Fibroblast of lung (primary cell): Measurements from ENCODE around the gene PRMT7.

Experiments
- EZH2 ChIP-seq: IDR thresholded peaks from 2 replicates; pipeline ENCODE4 v1.5.1; 2012; ENCODE audit warnings: low read length, control low read depth, mild to moderate bottlenecking; ENCODE audit errors: missing control alignments
- TF ChIP-seq, protein P1 (sequence below), 2 donors: IDR thresholded peaks in 1 of 2; conservative IDR thresholded peaks in 1 of 2; 1 replicate in 1 of 2; 2 replicates in 1 of 2; pipeline ENCODE4 v1.5.1; 2011 to 2012; ENCODE audit warnings: low read length in 2 of 2, control low read depth in 1 of 2, inconsistent platforms in 1 of 2, low read depth in 1 of 2, mild to moderate bottlenecking in 1 of 2

DNA sequence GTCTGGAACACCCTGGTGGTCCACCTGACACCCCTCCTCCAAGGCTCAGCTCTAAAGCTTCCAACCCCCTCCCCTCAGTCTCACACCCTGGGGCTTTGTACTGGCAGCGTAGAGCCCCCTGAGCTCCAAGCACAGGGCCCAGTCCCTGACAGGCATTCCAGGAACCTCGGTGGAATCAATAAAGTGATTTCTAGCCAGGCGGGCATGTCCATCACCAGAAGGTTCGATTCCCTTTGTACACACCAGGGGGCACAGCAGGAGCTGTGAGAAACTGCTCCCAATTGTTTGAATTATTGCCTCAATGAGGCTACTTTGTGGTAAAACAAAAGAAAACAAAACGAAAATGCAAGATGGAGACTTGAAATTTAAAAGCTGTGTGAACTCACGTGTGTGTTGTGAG lies 85.7 kb downstream of the PRMT7 start:
- TF ChIP-seq, protein P1, sequence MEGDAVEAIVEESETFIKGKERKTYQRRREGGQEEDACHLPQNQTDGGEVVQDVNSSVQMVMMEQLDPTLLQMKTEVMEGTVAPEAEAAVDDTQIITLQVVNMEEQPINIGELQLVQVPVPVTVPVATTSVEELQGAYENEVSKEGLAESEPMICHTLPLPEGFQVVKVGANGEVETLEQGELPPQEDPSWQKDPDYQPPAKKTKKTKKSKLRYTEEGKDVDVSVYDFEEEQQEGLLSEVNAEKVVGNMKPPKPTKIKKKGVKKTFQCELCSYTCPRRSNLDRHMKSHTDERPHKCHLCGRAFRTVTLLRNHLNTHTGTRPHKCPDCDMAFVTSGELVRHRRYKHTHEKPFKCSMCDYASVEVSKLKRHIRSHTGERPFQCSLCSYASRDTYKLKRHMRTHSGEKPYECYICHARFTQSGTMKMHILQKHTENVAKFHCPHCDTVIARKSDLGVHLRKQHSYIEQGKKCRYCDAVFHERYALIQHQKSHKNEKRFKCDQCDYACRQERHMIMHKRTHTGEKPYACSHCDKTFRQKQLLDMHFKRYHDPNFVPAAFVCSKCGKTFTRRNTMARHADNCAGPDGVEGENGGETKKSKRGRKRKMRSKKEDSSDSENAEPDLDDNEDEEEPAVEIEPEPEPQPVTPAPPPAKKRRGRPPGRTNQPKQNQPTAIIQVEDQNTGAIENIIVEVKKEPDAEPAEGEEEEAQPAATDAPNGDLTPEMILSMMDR (conservative IDR thresholded peaks at IDR 0.05 in 1 of 2, IDR thresholded peaks at IDR 0.05 in 1 of 2; ENCODE audit: low read depth in 1 of 2, low read length in 2 of 2): peak; percentile 62 to 68
- no peak for TF ChIP-seq EZH2
